ENCODE measurements around the gene CRIP3.

DNA sequence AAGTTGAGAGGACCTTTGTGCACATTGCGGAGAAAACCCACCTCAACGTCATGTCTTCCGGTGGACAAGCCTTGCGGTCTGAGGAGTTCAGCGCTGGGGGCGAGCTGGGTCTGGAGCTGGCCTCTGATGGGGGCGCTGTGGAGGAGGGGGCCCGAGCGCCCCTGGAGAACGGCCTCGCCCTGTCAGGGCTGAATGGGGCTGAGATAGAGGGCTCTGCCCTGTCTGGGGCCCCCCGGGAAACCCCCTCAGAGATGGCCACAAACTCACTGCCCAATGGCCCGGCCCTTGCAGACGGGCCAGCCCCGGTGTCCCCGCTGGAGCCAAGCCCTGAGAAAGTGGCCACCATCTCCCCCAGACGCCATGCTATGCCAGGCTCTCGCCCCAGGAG is 25.1 kb downstream of the CRIP3 start:
- TF ChIP-seq, protein P1, sequence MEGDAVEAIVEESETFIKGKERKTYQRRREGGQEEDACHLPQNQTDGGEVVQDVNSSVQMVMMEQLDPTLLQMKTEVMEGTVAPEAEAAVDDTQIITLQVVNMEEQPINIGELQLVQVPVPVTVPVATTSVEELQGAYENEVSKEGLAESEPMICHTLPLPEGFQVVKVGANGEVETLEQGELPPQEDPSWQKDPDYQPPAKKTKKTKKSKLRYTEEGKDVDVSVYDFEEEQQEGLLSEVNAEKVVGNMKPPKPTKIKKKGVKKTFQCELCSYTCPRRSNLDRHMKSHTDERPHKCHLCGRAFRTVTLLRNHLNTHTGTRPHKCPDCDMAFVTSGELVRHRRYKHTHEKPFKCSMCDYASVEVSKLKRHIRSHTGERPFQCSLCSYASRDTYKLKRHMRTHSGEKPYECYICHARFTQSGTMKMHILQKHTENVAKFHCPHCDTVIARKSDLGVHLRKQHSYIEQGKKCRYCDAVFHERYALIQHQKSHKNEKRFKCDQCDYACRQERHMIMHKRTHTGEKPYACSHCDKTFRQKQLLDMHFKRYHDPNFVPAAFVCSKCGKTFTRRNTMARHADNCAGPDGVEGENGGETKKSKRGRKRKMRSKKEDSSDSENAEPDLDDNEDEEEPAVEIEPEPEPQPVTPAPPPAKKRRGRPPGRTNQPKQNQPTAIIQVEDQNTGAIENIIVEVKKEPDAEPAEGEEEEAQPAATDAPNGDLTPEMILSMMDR (IDR thresholded peaks at IDR 0.05; ENCODE audit: insufficient read depth, low read length, poor library complexity, severe bottlenecking): no peak
- no peak for TF ChIP-seq EZH2phosphoT487 (conservative IDR thresholded peaks at IDR 0.05; ENCODE audit: low read length)

Data from SU-DHL-6 (cell line).